NOMO-1 (cell line): ENCODE results near the gene UBE2G1.

Source experiments
- DNase-seq, 2 experiments: peaks; one replicate each; lab custom pipeline; 2025; ENCODE audit not compliant: unreplicated experiment in 2 of 2; lab: John Stamatoyannopoulos, UW

Gene UBE2G1

GRCh38 chr17:4340914-4341615 is 25.4 kb downstream of the UBE2G1 start:
- no peak for DNase-seq

GRCh38 chr17:4334776-4335584 is 31.5 kb downstream of the UBE2G1 start:
- no peak for DNase-seq

- no peak for DNase-seq
Measured at GRCh38 chr17:4334332-4334731, 32.1 kb downstream of the UBE2G1 start.

GRCh38 chr17:4333041-4333440 is 33.4 kb downstream of the UBE2G1 start:
- DNase-seq = no peak

GRCh38 chr17:4332296-4332970 is 34.0 kb downstream of the UBE2G1 start:
- no peak for DNase-seq

- no peak for DNase-seq
Measured at GRCh38 chr17:4331614-4332013, 34.9 kb downstream of the UBE2G1 start.

- DNase-seq = no peak
Measured at GRCh38 chr17:4329838-4330237, 36.6 kb downstream of the UBE2G1 start.

GRCh38 chr17:4327606-4328005 is 38.9 kb downstream of the UBE2G1 start:
- DNase-seq = no peak

- DNase-seq = no peak
Measured at GRCh38 chr17:4326608-4327007, 39.9 kb downstream of the UBE2G1 start.

- DNase-seq = no peak
Measured at GRCh38 chr17:4326112-4326511, 40.4 kb downstream of the UBE2G1 start.

GRCh38 chr17:4324463-4324862 is 42.0 kb downstream of the UBE2G1 start:
- no peak for DNase-seq

- DNase-seq = no peak
Measured at GRCh38 chr17:4319221-4319620, 47.3 kb downstream of the UBE2G1 start.

GRCh38 chr17:4318596-4318995 is 47.9 kb downstream of the UBE2G1 start:
- no peak for DNase-seq

- DNase-seq = no peak
Measured at GRCh38 chr17:4318186-4318585, 48.3 kb downstream of the UBE2G1 start.

- no peak for DNase-seq
Measured at GRCh38 chr17:4317610-4318009, 48.9 kb downstream of the UBE2G1 start.

GRCh38 chr17:4316648-4317047 is 49.8 kb downstream of the UBE2G1 start:
- DNase-seq = no peak

- DNase-seq = no peak
Measured at GRCh38 chr17:4314618-4315017, 51.9 kb downstream of the UBE2G1 start.

GRCh38 chr17:4314179-4314578 is 52.3 kb downstream of the UBE2G1 start:
- DNase-seq = no peak

- DNase-seq = no peak
Measured at GRCh38 chr17:4313221-4314114, 53.0 kb downstream of the UBE2G1 start.

- no peak for DNase-seq
Measured at GRCh38 chr17:4310354-4311060, 56.0 kb downstream of the UBE2G1 start.
